ENCODE measurements around the gene PYY. TPM values are rescaled to one million over a fixed set of nuclear protein-coding genes. Genes with fewer than 3 reads are reported as not detected.

Gene PYY
- not detected for total RNA-seq

- no peak for TF ChIP-seq CTCF (IDR thresholded peaks at IDR 0.05; ENCODE audit: low read depth)
Observed at GRCh38 chr17:43953746-43954145, at the start of gene PYY. Gene PYY, minus strand, starts transcription at chr17:43953940. Its CDS starts 457 bp downstream, at chr17:43953483.

GRCh38 chr17:44002141-44002848 lies 48.6 kb upstream of the PYY start:
- TF ChIP-seq CTCF (IDR thresholded peaks at IDR 0.05; ENCODE audit: low read depth), result no peak

- no peak for TF ChIP-seq CTCF (IDR thresholded peaks at IDR 0.05; ENCODE audit: low read depth)
Observed at GRCh38 chr17:44001461-44001920, 47.8 kb upstream of the PYY start.

- TF ChIP-seq CTCF (IDR thresholded peaks at IDR 0.05; ENCODE audit: low read depth), result no peak
Observed at GRCh38 chr17:44000871-44001460, 47.2 kb upstream of the PYY start.

- no peak for TF ChIP-seq CTCF (IDR thresholded peaks at IDR 0.05; ENCODE audit: low read depth)
Observed at GRCh38 chr17:44000141-44000860, 46.6 kb upstream of the PYY start.

- no peak for TF ChIP-seq CTCF (IDR thresholded peaks at IDR 0.05; ENCODE audit: low read depth)
Observed at GRCh38 chr17:43999024-43999423, 45.3 kb upstream of the PYY start.

GRCh38 chr17:43998552-43998951 lies 44.8 kb upstream of the PYY start:
- TF ChIP-seq CTCF (IDR thresholded peaks at IDR 0.05; ENCODE audit: low read depth), result no peak

All from subcutaneous adipose tissue (tissue), 4 donors.